Calu3 (cell line): ENCODE data around the gene CD81. TPM values are rescaled to one million over a fixed set of nuclear protein-coding genes. Genes with fewer than 3 reads are reported as not detected.

Experiments
- BruUV-seq: library from RNA; stranded (reverse); fragments of 400-500 nt; replicated peaks from 2 replicates; lab custom pipeline; 2021; lab: Mats Ljungman, UMichigan
- CTCF ChIA-PET: fragments of 300-600 bp; sonication (Branson Sonifier 250); formaldehyde crosslinking; loops from one replicate; lab custom pipeline; 2022; ENCODE audit warnings: antibody characterized with exemption; lab: Charles Lee
- DNase-seq: peaks from one replicate; pipeline ENCODE4 v3.0.0; 2022
- H3K27ac Mint-ChIP-seq: one replicate; pipeline ENCODE4 v1.8.0; 2022; ENCODE audit warnings: mixed read lengths; ENCODE audit not compliant: unreplicated experiment
- H3K27me3 Mint-ChIP-seq: one replicate; pipeline ENCODE4 v1.8.0; 2022; ENCODE audit warnings: mixed read lengths; ENCODE audit not compliant: unreplicated experiment
- H3K36me3 Mint-ChIP-seq: one replicate; pipeline ENCODE4 v1.8.0; 2022; ENCODE audit warnings: mild to moderate bottlenecking, moderate library complexity, mixed read lengths; ENCODE audit not compliant: insufficient read depth, unreplicated experiment
- H3K4me1 Mint-ChIP-seq: one replicate; pipeline ENCODE4 v1.8.0; 2022; ENCODE audit warnings: mild to moderate bottlenecking, low read depth, mixed read lengths; ENCODE audit not compliant: unreplicated experiment
- H3K4me3 Mint-ChIP-seq: one replicate; pipeline ENCODE4 v1.8.0; 2022; ENCODE audit warnings: mild to moderate bottlenecking, low read depth, moderate library complexity, mixed read lengths; ENCODE audit not compliant: unreplicated experiment
- H3K9me3 Mint-ChIP-seq: one replicate; pipeline ENCODE4 v1.8.0; 2022; ENCODE audit warnings: low read depth, mixed read lengths; ENCODE audit not compliant: unreplicated experiment
- CTCF ChIP-seq: fragments of 200-600 bp; IDR thresholded peaks from one replicate; pipeline ENCODE4 v1.8.0; 2022; ENCODE audit warnings: antibody characterized with exemption; ENCODE audit not compliant: unreplicated experiment
- intact Hi-C: fragments of 100-400 bp; cut with micrococcal nuclease; formaldehyde crosslinking; loops from one replicate; pipeline ENCODE4 v1.10.0; 2022; ENCODE audit not compliant: unreplicated experiment
- total RNA-seq: library from RNA; stranded (reverse); gene quantifications from 2 replicates; pipeline ENCODE4 v1.2.3, GENCODE V29; 2022

Gene CD81
- total RNA-seq, 1 experiment from 2014 or later = 283 TPM

- Mint-ChIP-seq H3K4me1 (no peaks in the 10 kb centered on the region), H3K9me3 (no peaks in the 10 kb centered on the region), H3K27me3 (peaks cover 40% of the 10 kb centered on the region), H3K4me3 (no peak overlapping the region), H3K27ac (no peak overlapping the region), H3K36me3 (no peaks in the 10 kb centered on the region)
- no peak for DNase-seq
- intact Hi-C loops = loop anchor here (10.0 kb wide), 1 partner anchor 448 kb away; the partner anchor contains the start of gene CDKN1C
- CTCF ChIA-PET = interaction anchor here (0.6 kb wide), 1 partner anchor 8 kb away, joined by 4 read pairs; the partner anchor contains the start of gene KCNQ1
- TF ChIP-seq CTCF = no peak
- BruUV-seq = no TSS peak
These were observed 59.5 kb downstream of the CD81 start for GRCh38 chr11:2436521-2437031.

GRCh38 chr11:2437516-2437915 is 60.4 kb downstream of the CD81 start:
- Mint-ChIP-seq H3K27ac (no peak overlapping the region), H3K9me3 (no peaks in the 10 kb centered on the region), H3K36me3 (no peaks in the 10 kb centered on the region), H3K4me1 (peaks cover 4% of the 10 kb centered on the region), H3K4me3 (no peak overlapping the region), H3K27me3 (peaks cover 50% of the 10 kb centered on the region)
- BruUV-seq = no TSS peak
- intact Hi-C loops = loop anchor here (10.0 kb wide), 1 partner anchor 447 kb away; the partner anchor contains the start of gene CDKN1C
- DNase-seq = no peak
- CTCF ChIA-PET = no interaction called here
- no peak for TF ChIP-seq CTCF

- no peak overlapping the region for H3K4me3 Mint-ChIP-seq
- no peaks in the 10 kb centered on the region for H3K36me3 Mint-ChIP-seq
- peaks cover 16% of the 10 kb centered on the region for H3K4me1 Mint-ChIP-seq
- DNase-seq = no peak
- TF ChIP-seq CTCF = no peak
- BruUV-seq = no TSS peak
- no peaks in the 10 kb centered on the region for H3K9me3 Mint-ChIP-seq
- H3K27ac Mint-ChIP-seq = no peak overlapping the region
- intact Hi-C loops = loop anchor here (5.0 to 10.0 kb wide), 2 partner anchors 445 to 552 kb away; partner anchors contain the start of genes CDKN1C and NAP1L4
- CTCF ChIA-PET = no interaction called here
- H3K27me3 Mint-ChIP-seq = peaks cover 65% of the 10 kb centered on the region
These were observed 62.7 kb downstream of the CD81 start for GRCh38 chr11:2439820-2440219.

GRCh38 chr11:2440646-2441045 is 63.5 kb downstream of the CD81 start:
- intact Hi-C loops = loop anchor here (5.0 kb wide), 1 partner anchor 552 kb away; the partner anchor contains the start of gene NAP1L4
- CTCF ChIA-PET = interaction anchor here (0.7 kb wide), 1 partner anchor 970 kb away, joined by 3 read pairs; no protein-coding TSS in a partner anchor
- H3K4me3 Mint-ChIP-seq = no peak overlapping the region
- no peak for DNase-seq
- no peak overlapping the region for H3K27ac Mint-ChIP-seq
- peaks cover 16% of the 10 kb centered on the region for H3K4me1 Mint-ChIP-seq
- H3K27me3 Mint-ChIP-seq = peaks cover 65% of the 10 kb centered on the region
- BruUV-seq = no TSS peak
- no peak for TF ChIP-seq CTCF
- H3K36me3 Mint-ChIP-seq = peaks cover 5% of the 10 kb centered on the region
- H3K9me3 Mint-ChIP-seq = no peaks in the 10 kb centered on the region
